Endothelial cell of umbilical vein (primary cell): ENCODE results near the gene FHOD3. TPM values are rescaled to one million over a fixed set of nuclear protein-coding genes. Genes with fewer than 3 reads are reported as not detected.

ENCODE experiments used
- BruUV-seq: library from RNA; stranded (reverse); fragments of 400-500 nt; replicated peaks from 2 replicates; lab custom pipeline; 2021; lab: Mats Ljungman, UMichigan
- CTCF ChIA-PET: fragments of 300-600, 350-600 bp; sonication (Branson Sonifier 250); formaldehyde crosslinking; loops from one replicate; lab custom pipeline; 2021; ENCODE audit warnings: antibody characterized with exemption, inconsistent platforms; lab: Charles Lee
- POLR2A ChIA-PET: fragments of 300-600, 350-600 bp; sonication (Branson Sonifier 250); formaldehyde crosslinking; loops from one replicate; lab custom pipeline; 2021; ENCODE audit warnings: antibody characterized with exemption, inconsistent platforms; lab: Charles Lee
- DNase-seq: peaks from one replicate; pipeline ENCODE4 v3.0.0-alpha.2; 2011; ENCODE audit warnings: low read depth, low spot score
- FAIRE-seq: peaks from 2 replicates; lab custom pipeline; 2011; peaks lifted over from hg19 to GRCh38; lab: Jason Lieb, UNC
- H2AFZ ChIP-seq: 2 replicates; pipeline ENCODE4 v1.6.0; 2012; ENCODE audit warnings: low read depth, low read length, control low read depth, inconsistent platforms
- H3K27ac ChIP-seq: 2 replicates; pipeline ENCODE4 v1.5.1; 2011; ENCODE audit warnings: low read depth, mild to moderate bottlenecking, control low read depth, low read length, moderate library complexity; ENCODE audit not compliant: insufficient read depth
- H3K27me3 ChIP-seq, 2 experiments: 2 replicates each; pipeline versions ENCODE4 v1.6.0 to v1.6.1; 2011; ENCODE audit warnings: low read length in 2 of 2, mixed read lengths in 1 of 2; ENCODE audit not compliant: control insufficient read depth in 2 of 2, insufficient read depth in 2 of 2
- H3K36me3 ChIP-seq, 2 experiments: 2 replicates in 1 of 2; 3 replicates in 1 of 2; pipeline ENCODE4 v1.5.1; 2011; ENCODE audit warnings: low read length in 2 of 2, mild to moderate bottlenecking in 1 of 2, moderate library complexity in 1 of 2; ENCODE audit not compliant: control insufficient read depth in 2 of 2, insufficient read depth in 2 of 2; ENCODE audit errors: extremely low read depth in 1 of 2
- H3K4me1 ChIP-seq: 3 replicates; pipeline ENCODE4 v1.5.1; 2011; ENCODE audit warnings: mild to moderate bottlenecking, low read length; ENCODE audit not compliant: control insufficient read depth, insufficient read depth; ENCODE audit errors: extremely low read depth
- H3K4me2 ChIP-seq: 2 replicates; pipeline ENCODE4 v1.6.1; 2011; ENCODE audit warnings: low read length, control low read depth, mixed read lengths; ENCODE audit not compliant: insufficient read depth
- H3K4me3 ChIP-seq, 3 experiments: fragments of 200-600 bp in 1 of 3; sonication (generic), shearing (Covaris generic) in 1 of 3; replicated peaks in 1 of 3; 2 replicates each; pipeline ENCODE4 v1.5.1; 2011 to 2016; ENCODE audit warnings: control low read depth in 3 of 3, low read length in 3 of 3, mild to moderate bottlenecking in 2 of 3, inconsistent platforms in 1 of 3, low read depth in 1 of 3, moderate library complexity in 1 of 3; ENCODE audit not compliant: insufficient read depth in 1 of 3
- H3K79me2 ChIP-seq: 2 replicates; pipeline ENCODE4 v1.6.0; 2012; ENCODE audit warnings: low read length, inconsistent platforms; ENCODE audit not compliant: control insufficient read depth, insufficient read depth
- H3K9ac ChIP-seq: replicated peaks from 2 replicates; pipeline ENCODE3; 2011; ENCODE audit warnings: low read length, control low read depth; ENCODE audit not compliant: insufficient read depth; ENCODE audit errors: extremely low read depth
- H3K9me1 ChIP-seq: replicated peaks from 3 replicates; pipeline ENCODE4 v1.6.0; 2011; ENCODE audit warnings: mild to moderate bottlenecking, low read length; ENCODE audit not compliant: control insufficient read depth, insufficient read depth; ENCODE audit errors: extremely low read depth
- H3K9me3 ChIP-seq: replicated peaks from 2 replicates; pipeline ENCODE4 v1.5.1; 2012; ENCODE audit warnings: low read length, inconsistent platforms; ENCODE audit not compliant: control insufficient read depth, insufficient read depth
- H4K20me1 ChIP-seq: replicated peaks from 2 replicates; pipeline ENCODE3; 2011; ENCODE audit warnings: mild to moderate bottlenecking, low read length; ENCODE audit not compliant: control insufficient read depth, insufficient read depth; ENCODE audit errors: extremely low read depth
- CTCF ChIP-seq, 2 donors: IDR thresholded peaks; 1 replicate in 1 of 2; 2 replicates in 1 of 2; pipeline ENCODE4 v1.5.1; 2011; ENCODE audit warnings: low read length in 2 of 2, mild to moderate bottlenecking in 2 of 2, moderate library complexity in 2 of 2, control low read depth in 1 of 2, inconsistent platforms in 1 of 2, low read depth in 1 of 2; ENCODE audit not compliant: insufficient read depth in 1 of 2; ENCODE audit errors: extremely low read depth in 1 of 2
- EZH2 ChIP-seq: IDR thresholded peaks from 2 replicates; pipeline ENCODE4 v1.6.1; 2012; ENCODE audit warnings: borderline replicate concordance, low read depth, mild to moderate bottlenecking, moderate library complexity, low read length, inconsistent platforms; ENCODE audit not compliant: severe bottlenecking
- FOS ChIP-seq: IDR thresholded peaks from 2 replicates; pipeline ENCODE4 v1.6.1; 2011; ENCODE audit warnings: mild to moderate bottlenecking, low read length, moderate library complexity, borderline replicate concordance; ENCODE audit not compliant: insufficient read depth
- GATA2 ChIP-seq: IDR thresholded peaks from 2 replicates; pipeline ENCODE4 v1.7.0; 2011; ENCODE audit warnings: low read depth, mild to moderate bottlenecking, moderate library complexity, mixed read lengths, low read length; ENCODE audit not compliant: insufficient read length, insufficient read depth
- JUN ChIP-seq: IDR thresholded peaks from 2 replicates; pipeline ENCODE4 v1.6.1; 2011; ENCODE audit warnings: borderline replicate concordance, low read depth; ENCODE audit not compliant: insufficient read length, insufficient read depth
- MAX ChIP-seq: IDR thresholded peaks from 2 replicates; pipeline ENCODE4 v1.6.1; 2011; ENCODE audit not compliant: insufficient read depth, insufficient read length
- MYC ChIP-seq: IDR thresholded peaks from one replicate; pipeline ENCODE4 v1.6.1; 2011; ENCODE audit warnings: mild to moderate bottlenecking, low read depth, low read length
- POLR2A ChIP-seq: IDR thresholded peaks from 2 replicates; pipeline ENCODE4 v1.6.1; 2012; ENCODE audit warnings: low read depth, mild to moderate bottlenecking, control low read depth, low read length
- POLR2AphosphoS5 ChIP-seq: IDR thresholded peaks from 2 replicates; pipeline ENCODE4 v1.6.1; 2012; ENCODE audit warnings: low read depth, mild to moderate bottlenecking, control low read depth, low read length, moderate library complexity; ENCODE audit not compliant: insufficient read depth
- dilution Hi-C: fragments of 300-500 bp; cut with MboI; formaldehyde crosslinking; loops from one replicate; pipeline ENCODE4 v1.15.0; 2019; ENCODE audit warnings: low sequenced_read_pairs; ENCODE audit not compliant: extremely low pct_ligation_motif_present
- intact Hi-C: fragments of 100-400 bp; cut with micrococcal nuclease; formaldehyde crosslinking; loops from one replicate; pipeline ENCODE4 v1.10.0; 2022
- polyA plus RNA-seq, 4 experiments: library from polyadenylated mRNA; depleted of rRNA in 3 of 4; stranded (reverse) in 3 of 4; unstranded in 1 of 4; fragments of >200 nt; gene quantifications; 2 replicates each; pipeline versions ENCODE4 v1.2.1 to v1.2.3, GENCODE V29; 2011 to 2012; ENCODE audit warnings: missing spikeins in 1 of 4
- total RNA-seq: library from RNA; stranded (reverse); gene quantifications from 2 replicates; pipeline ENCODE4 v1.2.3, GENCODE V29; 2021

Gene FHOD3
- total and polyA plus RNA-seq, 2 donors (not counting 3 experiments of a cell fraction or from before 2014, with no cell fraction given), result 0.06 to 1.5 TPM

GRCh38 chr18:36295214-36295613, 2.3 kb upstream of the FHOD3 start:
- intact Hi-C loops (loop anchor here (5.0 to 10.0 kb wide), 5 partner anchors 108 to 460 kb away; partner anchors contain the start of genes ELP2, MOCOS and SLC39A6), dilution Hi-C loops (no loop called here)
- CTCF ChIA-PET, result interaction anchor here (1.5 to 5.1 kb wide), 3 partner anchors 11 to 199 kb away, joined by 4 to 25 read pairs (median 7); no protein-coding TSS in a partner anchor
- no peak overlapping the region for H3K4me2 ChIP-seq
- H3K9me1 ChIP-seq, result no peaks in the 10 kb centered on the region
- peaks cover 10% of the 10 kb centered on the region for H3K4me1 ChIP-seq
- TF ChIP-seq POLR2AphosphoS5 (no peak), CTCF (IDR thresholded peaks at IDR 0.05; ENCODE audit: extremely low read depth in 1 of 2, insufficient read depth in 1 of 2, low read depth in 1 of 2, low read length in 2 of 2) (no peak), POLR2A (no peak), MAX (no peak), MYC (no peak), FOS (no peak), GATA2 (no peak), EZH2 (no peak), JUN (no peak)
- DNase-seq (no peak), FAIRE-seq (no peak)
- H2AFZ ChIP-seq, result no peak overlapping the region
- H3K4me3 ChIP-seq, result no peak overlapping the region
- BruUV-seq, result no TSS peak
- no peak overlapping the region for H3K27ac ChIP-seq
- no peak overlapping the region for H3K9ac ChIP-seq
- H3K9me3 ChIP-seq, result no peaks in the 10 kb centered on the region
- POLR2A ChIA-PET, result no interaction called here
- no peaks in the 10 kb centered on the region for H3K36me3 ChIP-seq
- peaks cover 34 to 45% of the 10 kb centered on the region in 2 experiments for H3K27me3 ChIP-seq
- H3K79me2 ChIP-seq, result no peaks in the 10 kb centered on the region
- H4K20me1 ChIP-seq, result no peaks in the 10 kb centered on the region
